Glomerular visceral epithelial cell (primary cell): ENCODE data around the gene NR5A2.

Experiments used
- DNase-seq: peaks from one replicate; pipeline ENCODE4 v3.0.0-alpha.2; 2016; ENCODE audit errors: extremely low spot score

NR5A2 gene

GRCh38 chr1:200027264-200027823 lies at the start of gene NR5A2:
TSS of gene NR5A2 (plus strand) at chr1:200027710. CDS start at chr1:200027848, 138 bp downstream.
- DNase-seq, result no peak

GRCh38 chr1:199978408-199978940 lies 49.0 kb upstream of the NR5A2 start:
- no peak for DNase-seq

DNA sequence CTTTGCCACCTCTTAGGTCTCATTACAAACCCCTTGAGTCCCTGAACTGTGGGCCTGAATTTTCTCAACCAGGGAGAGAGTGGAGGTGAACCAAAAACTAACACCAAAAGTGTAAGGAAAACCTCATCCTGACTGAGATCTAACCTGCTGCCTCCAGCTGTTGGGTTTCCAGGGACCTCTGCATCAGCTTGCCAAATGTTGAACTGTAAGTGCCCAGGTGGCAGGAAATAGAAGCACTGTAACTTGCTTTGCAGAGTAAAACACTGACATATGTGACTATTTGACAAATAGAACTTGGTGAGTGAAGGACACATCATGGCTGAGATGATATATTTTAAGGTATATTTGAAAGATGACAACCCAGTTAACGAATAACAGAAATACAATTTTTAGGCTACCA lies 48.4 kb upstream of the NR5A2 start:
- no peak for DNase-seq

DNA sequence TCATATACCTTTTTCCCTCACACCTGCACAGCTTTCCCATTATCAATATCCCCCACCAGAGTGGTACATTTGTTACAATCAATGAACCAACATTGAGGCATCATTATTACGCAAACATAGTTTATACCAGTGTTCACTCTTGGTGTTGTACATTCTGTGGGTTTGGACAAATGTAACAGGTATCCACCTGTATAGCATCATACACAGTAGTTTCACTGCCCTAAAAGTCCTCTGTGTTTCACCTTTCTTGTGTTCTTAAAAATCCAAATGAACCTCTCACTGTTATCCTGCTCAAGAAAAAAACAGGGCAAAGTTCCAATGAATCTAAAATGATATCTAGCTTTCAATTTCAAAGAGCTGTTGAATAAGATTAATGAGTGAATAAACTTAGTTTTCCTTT lies 45.9 kb upstream of the NR5A2 start:
- DNase-seq, result no peak

GRCh38 chr1:199982606-199983005 lies 44.9 kb upstream of the NR5A2 start:
- DNase-seq, result no peak

- DNase-seq, result no peak
Observed at GRCh38 chr1:199983531-199983930, 44.0 kb upstream of the NR5A2 start.

DNA sequence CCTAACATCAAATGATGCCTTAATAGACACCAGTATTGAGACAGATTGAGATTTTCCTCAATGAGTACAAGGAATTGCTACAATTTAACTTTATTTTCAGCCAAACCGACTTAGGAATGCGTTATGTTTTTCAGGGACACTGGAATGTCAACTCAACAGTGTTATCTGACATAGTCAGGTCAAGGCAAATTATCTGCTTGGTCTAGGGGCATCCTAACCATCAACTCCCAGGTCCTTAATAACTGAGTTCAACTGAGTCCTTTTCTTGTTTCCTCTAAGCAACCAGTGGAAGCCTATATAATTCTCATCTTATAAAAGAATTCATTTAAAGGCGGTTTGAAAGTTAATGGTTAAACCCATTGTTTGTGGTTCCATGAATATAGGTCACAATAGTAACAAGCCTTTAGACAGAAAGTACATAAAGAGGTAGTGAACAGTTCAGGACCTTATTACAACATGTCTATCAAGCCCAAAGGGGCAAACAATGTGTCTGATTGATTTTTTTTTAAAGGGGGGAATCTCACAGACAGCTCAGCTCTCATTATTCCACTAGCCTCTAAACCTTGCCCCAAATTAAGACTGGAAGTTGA lies 32.3 kb upstream of the NR5A2 start:
- DNase-seq, result peak; percentile 3

DNA sequence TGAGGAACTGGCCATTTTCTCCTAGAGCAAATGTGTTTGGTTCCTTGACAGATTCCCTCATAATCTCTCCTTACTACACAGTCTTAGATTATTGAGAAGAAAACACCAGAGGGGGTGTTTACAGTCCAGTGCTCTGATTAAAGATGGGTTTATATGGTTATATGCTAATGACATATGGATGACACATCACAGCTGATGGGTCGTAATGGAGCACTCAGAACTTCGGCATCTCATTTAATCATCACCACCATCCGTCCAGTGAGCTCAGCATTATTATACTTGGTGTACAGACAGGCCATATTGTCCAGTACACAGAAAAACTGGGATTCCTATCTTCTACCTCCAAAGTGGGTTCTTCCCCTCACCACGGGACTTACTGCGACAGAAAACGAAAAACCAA lies 22.3 kb upstream of the NR5A2 start:
- no peak for DNase-seq

- no peak for DNase-seq
Observed at GRCh38 chr1:200006711-200007110, 20.8 kb upstream of the NR5A2 start.

- no peak for DNase-seq
Observed at GRCh38 chr1:200015811-200016210, 11.7 kb upstream of the NR5A2 start.

GRCh38 chr1:200021577-200022238 lies 5.8 kb upstream of the NR5A2 start:
- DNase-seq, result no peak

- no peak for DNase-seq
Observed at GRCh38 chr1:200022239-200022804, 5.2 kb upstream of the NR5A2 start.

- no peak for DNase-seq
Observed at GRCh38 chr1:200028586-200029034, 1.1 kb downstream of the NR5A2 start.

- peak; percentile 27 for DNase-seq
Observed at GRCh38 chr1:200029035-200029821, 1.7 kb downstream of the NR5A2 start.

- DNase-seq, result no peak
Observed at GRCh38 chr1:200029822-200030152, 2.3 kb downstream of the NR5A2 start.

GRCh38 chr1:200030791-200031190 lies 3.3 kb downstream of the NR5A2 start:
- DNase-seq, result no peak

DNA sequence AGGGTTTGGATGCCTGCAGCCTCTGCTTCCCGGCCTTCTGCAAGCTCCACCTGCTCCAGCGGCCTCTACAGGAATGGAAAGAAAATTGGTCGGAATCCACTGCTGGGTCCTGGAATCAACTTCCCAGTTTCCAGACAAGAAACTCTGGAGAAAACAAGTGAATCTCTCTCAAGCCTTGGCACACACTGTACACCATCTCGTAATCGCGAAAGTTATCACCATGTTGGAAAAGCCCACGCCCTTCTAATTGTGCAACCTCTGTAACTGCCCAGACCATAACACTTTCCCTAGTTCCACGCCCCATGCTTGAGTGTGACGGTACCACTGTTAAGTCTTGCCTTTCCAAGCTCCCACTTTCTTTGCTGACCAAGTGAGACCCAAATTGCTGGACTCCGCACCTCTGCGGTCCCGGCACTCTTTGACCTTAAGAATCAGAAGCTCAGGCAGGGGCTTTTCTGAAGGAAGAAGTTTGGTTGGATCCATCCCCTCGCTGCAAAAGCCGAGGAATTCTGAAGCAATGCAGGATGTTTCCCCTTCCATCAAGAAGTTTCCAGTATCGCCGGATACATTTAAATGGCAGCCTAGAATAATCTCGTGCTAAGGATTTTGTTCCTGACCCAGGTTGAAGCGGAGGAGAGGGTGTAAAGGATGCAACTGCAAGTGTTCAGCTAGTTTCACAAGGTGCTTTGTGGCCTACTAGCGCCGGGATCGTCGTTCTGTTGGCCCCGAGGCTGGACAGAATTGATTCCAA lies 6.2 kb downstream of the NR5A2 start:
- DNase-seq, result no peak

DNA sequence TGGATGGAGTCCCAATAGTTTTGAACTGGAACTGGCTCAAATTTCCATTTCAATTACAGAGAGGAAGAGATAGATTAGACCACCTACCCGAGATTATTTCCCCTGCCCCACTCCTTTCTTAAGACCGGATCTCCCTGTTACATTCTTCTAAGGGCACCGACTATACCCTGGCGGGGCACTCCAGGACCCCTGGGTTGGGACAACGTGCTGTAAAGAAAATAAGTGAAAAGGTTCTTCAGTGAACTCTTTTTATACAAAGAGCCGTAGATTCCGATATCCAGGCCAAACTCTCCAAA lies 6.7 kb downstream of the NR5A2 start:
- no peak for DNase-seq

DNA sequence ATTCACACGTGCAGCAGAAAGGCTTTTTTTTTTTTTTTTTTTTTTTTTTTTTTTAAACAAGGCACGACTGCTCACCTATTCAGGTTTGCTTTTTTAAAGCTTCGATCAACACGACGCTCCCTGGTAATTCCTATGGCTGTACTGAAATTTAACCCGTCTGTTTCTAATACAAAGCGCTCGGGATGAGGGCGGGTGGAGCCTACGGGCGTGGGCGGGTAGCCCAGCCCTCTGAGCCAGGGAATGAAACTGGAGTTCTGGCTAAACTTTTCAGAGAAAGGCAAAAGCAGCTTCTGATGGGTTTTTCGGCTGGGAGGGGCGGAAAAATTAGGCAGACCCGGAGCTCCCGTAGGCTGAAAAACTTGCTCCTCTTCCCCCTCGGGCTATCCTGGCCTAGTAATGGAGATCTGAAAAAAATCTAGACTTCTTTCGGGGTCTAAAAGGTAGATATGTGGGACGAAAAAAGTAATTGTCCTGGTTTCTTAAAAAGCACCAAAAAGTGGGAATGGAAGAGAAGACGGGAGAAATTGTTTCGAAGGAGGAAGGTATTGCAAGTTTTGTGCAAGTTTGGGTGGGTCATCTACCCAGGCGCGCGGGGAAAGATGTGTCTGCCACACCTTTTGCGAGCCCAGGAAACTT lies 7.4 kb downstream of the NR5A2 start:
- DNase-seq, result no peak

DNA sequence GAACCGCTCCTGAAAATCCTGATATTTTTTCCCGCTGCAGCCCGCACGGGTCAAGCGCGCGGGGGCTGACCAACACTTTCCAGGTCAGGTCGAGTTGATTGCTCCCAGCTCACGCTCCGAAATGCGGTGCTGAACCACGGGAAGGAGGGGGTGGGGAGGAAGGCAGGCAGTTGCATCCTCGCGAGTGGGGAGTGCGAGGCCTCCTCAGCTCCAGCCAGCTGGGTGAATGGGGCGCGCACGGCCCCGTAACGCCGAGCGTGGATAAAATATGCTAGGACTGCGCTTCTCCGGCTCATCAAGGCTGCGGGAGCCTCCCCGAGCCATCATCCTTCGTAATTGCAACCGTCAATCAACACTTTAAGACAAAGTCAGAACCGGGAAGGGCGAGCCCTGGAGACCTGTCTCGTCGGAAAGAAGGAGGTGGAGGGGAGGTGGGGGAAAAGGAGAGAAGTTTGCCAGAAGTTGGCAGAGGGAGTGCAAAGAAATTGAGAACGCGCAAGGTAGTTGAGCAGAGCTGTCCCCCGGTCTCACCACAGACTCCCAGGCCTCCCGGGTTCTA lies 8.0 kb downstream of the NR5A2 start:
- DNase-seq, result no peak
